Suprapubic skin (tissue), 4 donors: Measurements from ENCODE around the gene REPS2. TPM values are rescaled to one million over a fixed set of nuclear protein-coding genes. Genes with fewer than 3 reads are reported as not detected.

Source experiments
- DNase-seq, 2 donors: peaks; one replicate each; pipeline ENCODE4 v3.0.0-alpha.2; 2019; ENCODE audit warnings: low spot score in 2 of 2
- H3K27ac ChIP-seq: fragments of 200-600 bp; sonication (generic); one replicate; pipeline ENCODE4 v1.5.1; 2019
- H3K27me3 ChIP-seq: fragments of 200-600 bp; sonication (generic); one replicate; pipeline ENCODE4 v1.5.1; 2019
- H3K36me3 ChIP-seq: fragments of 200-600 bp; sonication (generic); one replicate; pipeline ENCODE4 v1.5.1; 2019
- H3K4me1 ChIP-seq: fragments of 200-600 bp; sonication (generic); one replicate; pipeline ENCODE4 v1.5.1; 2019
- H3K4me3 ChIP-seq: fragments of 200-600 bp; sonication (generic); one replicate; pipeline ENCODE4 v1.5.1; 2019; ENCODE audit warnings: mild to moderate bottlenecking
- H3K9me3 ChIP-seq: fragments of 200-600 bp; sonication (generic); one replicate; pipeline ENCODE4 v1.5.1; 2019
- EP300 ChIP-seq: sonication (generic); formaldehyde crosslinking; IDR thresholded peaks from one replicate; pipeline ENCODE4 v1.6.1; 2017; ENCODE audit warnings: antibody characterized with exemption
- POLR2A ChIP-seq, 2 donors: fragments of 450-650 bp; IDR thresholded peaks; one replicate each; pipeline ENCODE4 v1.6.1; 2017; ENCODE audit warnings: antibody characterized with exemption in 2 of 2, mild to moderate bottlenecking in 2 of 2, moderate library complexity in 2 of 2
- POLR2AphosphoS5 ChIP-seq, 3 donors: sonication (generic); formaldehyde crosslinking; IDR thresholded peaks; one replicate each; pipeline ENCODE4 v1.6.1; 2017; ENCODE audit warnings: antibody characterized with exemption in 3 of 3
- WGBS: methylation state at CpG from one replicate; pipeline ENCODE4 v1.1.5; 2018; 5-methylcytosine and 5-hydroxymethylcytosine counted together
- total RNA-seq, 4 donors: library from RNA; depleted of rRNA; stranded (reverse); fragments of >200 nt; gene quantifications; one replicate each; pipeline ENCODE4 v1.1.0, GENCODE V29; 2016
- TF ChIP-seq, protein P1 (sequence below), 2 donors: fragments of 200-600 bp in 1 of 2; fragments of 450-650 bp in 1 of 2; sonication (generic) in 1 of 2; IDR thresholded peaks; one replicate each; pipeline ENCODE4 v1.5.1; 2016 to 2019; ENCODE audit warnings: antibody characterized with exemption in 2 of 2, mild to moderate bottlenecking in 1 of 2, moderate library complexity in 1 of 2

REPS2 gene
- total RNA-seq, 4 donors from 2014 or later, result 6.2 to 10.9 (median 8.6) TPM

DNA sequence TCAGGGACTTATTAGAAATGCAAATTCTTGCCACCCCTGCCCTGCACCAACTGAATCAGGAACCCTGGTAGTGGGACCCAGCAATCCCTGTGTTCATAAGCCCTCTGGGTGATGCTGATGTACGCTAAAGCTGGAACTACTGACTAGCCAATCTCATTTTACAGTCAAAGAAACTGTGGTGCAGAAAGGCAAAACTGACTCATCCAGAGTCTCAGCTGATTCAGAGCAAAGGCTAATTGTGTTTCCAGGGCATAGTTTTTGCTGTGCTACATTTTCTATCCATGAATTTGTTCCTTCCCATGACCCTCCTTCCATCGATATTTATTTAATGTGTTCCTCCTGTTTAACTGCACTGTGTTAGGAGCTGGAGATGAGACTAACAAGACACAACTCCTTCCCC is 207.5 kb downstream of the REPS2 start:
- no peak overlapping the region for H3K27ac ChIP-seq
- no peak overlapping the region for H3K4me3 ChIP-seq
- H3K4me1 ChIP-seq, result no peaks in the 10 kb centered on the region
- DNase-seq, result no peak
- no peaks in the 10 kb centered on the region for H3K9me3 ChIP-seq
- H3K36me3 ChIP-seq, result no peaks in the 10 kb centered on the region
- no peaks in the 10 kb centered on the region for H3K27me3 ChIP-seq
- TF ChIP-seq, protein P1, sequence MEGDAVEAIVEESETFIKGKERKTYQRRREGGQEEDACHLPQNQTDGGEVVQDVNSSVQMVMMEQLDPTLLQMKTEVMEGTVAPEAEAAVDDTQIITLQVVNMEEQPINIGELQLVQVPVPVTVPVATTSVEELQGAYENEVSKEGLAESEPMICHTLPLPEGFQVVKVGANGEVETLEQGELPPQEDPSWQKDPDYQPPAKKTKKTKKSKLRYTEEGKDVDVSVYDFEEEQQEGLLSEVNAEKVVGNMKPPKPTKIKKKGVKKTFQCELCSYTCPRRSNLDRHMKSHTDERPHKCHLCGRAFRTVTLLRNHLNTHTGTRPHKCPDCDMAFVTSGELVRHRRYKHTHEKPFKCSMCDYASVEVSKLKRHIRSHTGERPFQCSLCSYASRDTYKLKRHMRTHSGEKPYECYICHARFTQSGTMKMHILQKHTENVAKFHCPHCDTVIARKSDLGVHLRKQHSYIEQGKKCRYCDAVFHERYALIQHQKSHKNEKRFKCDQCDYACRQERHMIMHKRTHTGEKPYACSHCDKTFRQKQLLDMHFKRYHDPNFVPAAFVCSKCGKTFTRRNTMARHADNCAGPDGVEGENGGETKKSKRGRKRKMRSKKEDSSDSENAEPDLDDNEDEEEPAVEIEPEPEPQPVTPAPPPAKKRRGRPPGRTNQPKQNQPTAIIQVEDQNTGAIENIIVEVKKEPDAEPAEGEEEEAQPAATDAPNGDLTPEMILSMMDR (IDR thresholded peaks at IDR 0.05), result no peak
- TF ChIP-seq POLR2AphosphoS5 (IDR thresholded peaks at IDR 0.05) (no peak), EP300 (no peak), POLR2A (IDR thresholded peaks at IDR 0.05) (no peak)
- WGBS, result 97% methylated on average over 2 of the region's 2 CpGs

DNA sequence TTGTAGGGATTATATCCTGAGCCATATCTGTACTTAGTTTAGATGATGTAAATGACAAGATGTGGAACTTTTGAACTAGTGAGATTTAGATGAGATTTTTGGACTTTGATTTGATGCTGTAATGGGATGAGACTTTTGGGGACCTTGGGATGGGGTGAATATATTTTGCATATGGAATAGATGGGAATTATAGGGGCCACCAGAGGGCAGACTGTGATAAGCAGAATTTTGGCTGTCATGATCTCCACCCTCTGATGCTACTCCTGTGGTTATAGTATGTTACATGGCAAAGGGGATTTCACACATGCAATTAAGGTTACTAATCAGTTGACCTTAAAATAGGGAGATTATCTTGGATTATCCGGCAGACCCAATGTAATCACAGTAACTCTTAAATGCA is 214.5 kb downstream of the REPS2 start:
- no peaks in the 10 kb centered on the region for H3K36me3 ChIP-seq
- no peak for DNase-seq
- no peak for TF ChIP-seq EP300
- no peak for TF ChIP-seq POLR2A (IDR thresholded peaks at IDR 0.05)
- WGBS, result 95% methylated on average over 1 of the region's 1 CpG
- no peaks in the 10 kb centered on the region for H3K9me3 ChIP-seq
- no peaks in the 10 kb centered on the region for H3K27me3 ChIP-seq
- H3K4me3 ChIP-seq, result no peak overlapping the region
- H3K27ac ChIP-seq, result no peak overlapping the region
- no peaks in the 10 kb centered on the region for H3K4me1 ChIP-seq

DNA sequence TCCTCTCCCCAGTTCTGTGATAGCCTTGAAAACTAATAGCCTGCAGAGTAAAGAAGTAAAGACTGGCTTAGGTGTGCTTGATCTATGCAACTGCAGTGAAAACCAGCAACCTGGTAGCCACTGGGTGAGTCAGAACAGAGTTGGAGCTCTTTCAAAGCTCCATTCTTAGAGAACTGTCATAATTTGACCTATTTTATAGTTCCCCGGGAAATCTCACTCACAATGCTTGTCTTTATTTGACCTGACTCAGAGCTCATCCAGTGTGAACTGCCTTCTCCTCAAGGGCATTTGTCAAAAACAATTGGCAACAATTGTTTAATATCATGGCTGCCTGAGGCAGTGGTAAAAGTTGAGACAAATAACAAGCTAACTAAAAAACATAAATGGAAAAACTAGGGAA is 215.5 kb downstream of the REPS2 start:
- Histone ChIP-seq H3K27me3 (no peaks in the 10 kb centered on the region), H3K4me3 (no peak overlapping the region), H3K27ac (no peak overlapping the region), H3K36me3 (no peaks in the 10 kb centered on the region), H3K9me3 (no peaks in the 10 kb centered on the region), H3K4me1 (no peaks in the 10 kb centered on the region)
- 67% methylated on average over 1 of the region's 1 CpG for WGBS
- no peak for DNase-seq
- TF ChIP-seq EP300, result no peak
- no peak for TF ChIP-seq POLR2A (IDR thresholded peaks at IDR 0.05)
- no peak for TF ChIP-seq POLR2AphosphoS5 (IDR thresholded peaks at IDR 0.05)
- TF ChIP-seq, protein P1 (IDR thresholded peaks at IDR 0.05), result no peak

DNA sequence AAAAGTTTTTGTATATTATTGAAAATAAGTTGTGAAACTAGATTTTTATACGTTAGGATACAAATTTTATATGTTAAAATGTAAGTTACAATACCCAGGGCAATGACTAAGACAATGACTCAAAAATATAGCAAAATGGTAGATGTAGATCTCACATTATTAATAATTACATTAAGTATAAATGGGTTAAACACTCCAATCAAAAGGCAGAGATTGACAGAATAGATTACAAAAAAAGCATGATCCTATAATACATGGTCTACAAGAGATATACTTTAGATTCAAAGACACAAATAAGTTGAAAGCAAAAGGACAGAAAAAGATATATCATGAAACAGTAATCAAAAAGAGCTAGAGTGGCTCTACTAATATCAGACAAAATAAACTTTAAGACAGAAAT is 217.6 kb downstream of the REPS2 start:
- Histone ChIP-seq H3K36me3 (no peaks in the 10 kb centered on the region), H3K27me3 (no peaks in the 10 kb centered on the region), H3K4me3 (no peak overlapping the region), H3K27ac (no peak overlapping the region), H3K4me1 (no peaks in the 10 kb centered on the region), H3K9me3 (no peaks in the 10 kb centered on the region)
- no peak for TF ChIP-seq POLR2AphosphoS5 (IDR thresholded peaks at IDR 0.05)
- no peak for TF ChIP-seq EP300
- TF ChIP-seq, protein P1 (IDR thresholded peaks at IDR 0.05), result no peak
- TF ChIP-seq POLR2A (IDR thresholded peaks at IDR 0.05), result no peak
- DNase-seq, result no peak
- WGBS, result 84% methylated on average over 1 of the region's 1 CpG

DNA sequence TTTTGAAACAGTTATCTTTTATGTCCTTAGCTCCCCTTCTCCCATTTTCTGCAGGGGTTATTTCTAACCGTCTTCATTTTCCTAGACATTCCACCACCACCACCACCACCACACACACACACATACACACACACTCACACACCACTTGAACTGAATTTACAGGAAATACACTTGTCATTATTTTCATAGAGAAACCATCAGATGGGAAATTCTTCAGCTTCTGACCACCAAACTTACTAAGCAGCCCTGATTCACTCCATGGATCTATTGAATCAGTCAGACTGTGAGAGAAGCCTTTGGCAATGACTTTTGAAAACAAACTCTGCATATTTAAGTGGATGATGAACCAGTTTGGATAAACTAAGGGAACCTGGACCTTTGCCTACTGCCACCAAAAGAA is 218.5 kb downstream of the REPS2 start:
- no peaks in the 10 kb centered on the region for H3K36me3 ChIP-seq
- WGBS, result 82% methylated on average over 1 of the region's 1 CpG
- no peak overlapping the region for H3K4me3 ChIP-seq
- no peaks in the 10 kb centered on the region for H3K4me1 ChIP-seq
- H3K27ac ChIP-seq, result no peak overlapping the region
- H3K27me3 ChIP-seq, result no peaks in the 10 kb centered on the region
- no peak for DNase-seq
- TF ChIP-seq POLR2AphosphoS5 (IDR thresholded peaks at IDR 0.05), result no peak
- TF ChIP-seq POLR2A (IDR thresholded peaks at IDR 0.05), result no peak
- no peak for TF ChIP-seq EP300
- TF ChIP-seq, protein P1 (IDR thresholded peaks at IDR 0.05), result no peak
- no peaks in the 10 kb centered on the region for H3K9me3 ChIP-seq

DNA sequence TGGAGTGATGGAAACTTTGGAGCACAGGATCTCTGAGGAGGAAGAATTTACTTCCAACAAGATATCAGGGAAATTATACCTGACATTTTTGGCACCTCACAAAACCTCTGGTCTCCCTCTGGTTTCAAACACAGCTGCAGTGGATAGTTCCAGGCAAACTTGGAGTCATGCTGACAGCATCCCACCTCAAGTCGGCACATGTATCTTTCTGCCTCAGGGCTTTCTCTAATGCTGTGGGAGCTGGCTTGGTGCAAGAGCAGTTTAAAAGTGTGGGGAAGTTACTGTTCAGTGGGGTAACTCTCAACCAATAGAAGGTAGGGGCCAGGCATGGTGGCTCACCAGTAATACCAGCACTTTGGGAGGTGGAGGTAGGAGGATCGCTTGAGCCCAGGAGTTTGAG is 221.5 kb downstream of the REPS2 start:
- no peaks in the 10 kb centered on the region for H3K36me3 ChIP-seq
- DNase-seq, result no peak
- no peaks in the 10 kb centered on the region for H3K27me3 ChIP-seq
- no peak overlapping the region for H3K4me3 ChIP-seq
- WGBS, result 81% methylated on average over 2 of the region's 2 CpGs
- H3K4me1 ChIP-seq, result no peaks in the 10 kb centered on the region
- TF ChIP-seq POLR2A (IDR thresholded peaks at IDR 0.05) (no peak), POLR2AphosphoS5 (IDR thresholded peaks at IDR 0.05) (no peak), EP300 (no peak)
- TF ChIP-seq, protein P1 (IDR thresholded peaks at IDR 0.05), result no peak
- H3K9me3 ChIP-seq, result no peaks in the 10 kb centered on the region
- H3K27ac ChIP-seq, result no peak overlapping the region
